Fibroblast of skin of abdomen (primary cell): ENCODE results near the gene SEMA3D.

ENCODE experiments used
- DNase-seq: peaks from one replicate; pipeline ENCODE4 v3.0.0-alpha.2; 2013

The SEMA3D gene

GRCh38 chr7:85183296-85183695 is 3.6 kb downstream of the SEMA3D start:
- no peak for DNase-seq

- DNase-seq = no peak
Observed at GRCh38 chr7:85178531-85179298, 8.1 kb downstream of the SEMA3D start.

- peak; percentile 86 for DNase-seq
Observed at GRCh38 chr7:85177316-85177715, 9.5 kb downstream of the SEMA3D start.

- peak; percentile 68 for DNase-seq
Observed at GRCh38 chr7:85176197-85176596, 10.7 kb downstream of the SEMA3D start.

GRCh38 chr7:85175217-85175616 is 11.6 kb downstream of the SEMA3D start:
- DNase-seq = peak; percentile 72

- peak; percentile 92 for DNase-seq
Observed at GRCh38 chr7:85172530-85172941, 14.3 kb downstream of the SEMA3D start.

- no peak for DNase-seq
Observed at GRCh38 chr7:85167636-85168035, 19.2 kb downstream of the SEMA3D start.

- DNase-seq = no peak
Observed at GRCh38 chr7:85165263-85165662, 21.6 kb downstream of the SEMA3D start.

- peak; percentile 20 for DNase-seq
Observed at GRCh38 chr7:85164376-85164775, 22.5 kb downstream of the SEMA3D start.

- DNase-seq = no peak
Observed at GRCh38 chr7:85162721-85163120, 24.1 kb downstream of the SEMA3D start.

- DNase-seq = peak; percentile 36
Observed at GRCh38 chr7:85160223-85160622, 26.6 kb downstream of the SEMA3D start.

GRCh38 chr7:85159003-85159402 is 27.9 kb downstream of the SEMA3D start:
- DNase-seq = no peak

- DNase-seq = no peak
Observed at GRCh38 chr7:85156661-85157208, 30.1 kb downstream of the SEMA3D start.

- no peak for DNase-seq
Observed at GRCh38 chr7:85154282-85154937, 32.4 kb downstream of the SEMA3D start.

GRCh38 chr7:85153715-85154114 is 33.1 kb downstream of the SEMA3D start:
- DNase-seq = no peak

- no peak for DNase-seq
Observed at GRCh38 chr7:85150624-85151023, 36.2 kb downstream of the SEMA3D start.

GRCh38 chr7:85144771-85145170 is 42.1 kb downstream of the SEMA3D start:
- no peak for DNase-seq

GRCh38 chr7:85135977-85136376 is 50.9 kb downstream of the SEMA3D start:
- DNase-seq = peak; percentile 92

- DNase-seq = no peak
Observed at GRCh38 chr7:85133560-85133959, 53.3 kb downstream of the SEMA3D start.

- DNase-seq = no peak
Observed at GRCh38 chr7:85133006-85133405, 53.9 kb downstream of the SEMA3D start.

- DNase-seq = no peak
Observed at GRCh38 chr7:85130702-85131101, 56.2 kb downstream of the SEMA3D start.

- no peak for DNase-seq
Observed at GRCh38 chr7:85126383-85126782, 60.5 kb downstream of the SEMA3D start.

- peak; percentile 93 for DNase-seq
Observed at GRCh38 chr7:85125651-85126131, 61.2 kb downstream of the SEMA3D start.

- DNase-seq = no peak
Observed at GRCh38 chr7:85125176-85125575, 61.7 kb downstream of the SEMA3D start.
